ENCODE results near the gene CBX2. TPM values are rescaled to one million over a fixed set of nuclear protein-coding genes. Genes with fewer than 3 reads are reported as not detected.
A peak's percentile ranks its signal among the peaks of the same experiment; 100 is the strongest.

The CBX2 gene
- total RNA-seq, 2 experiments from 2014 or later, result 16.2 to 16.5 TPM

- ChIA-PET CTCF (interaction anchor here (0.7 to 2.2 kb wide), 6 partner anchors 9 to 53 kb away, joined by 3 to 10 read pairs (median 4); partner anchors contain the start of gene CBX4), POLR2A (no interaction called here)
- DNase-seq, result no peak
- Mint-ChIP-seq H3K27me3 (ENCODE audit: low read depth) (peaks cover 48% of the 10 kb centered on the region), H3K9me3 (ENCODE audit: insufficient read depth) (no peaks in the 10 kb centered on the region), H3K27ac (peak overlapping the region; percentile 57), H3K36me3 (ENCODE audit: low read depth) (peaks cover 11% of the 10 kb centered on the region), H3K4me3 (peak overlapping the region; percentile 36), H3K4me1 (ENCODE audit: low read depth) (peaks cover 52% of the 10 kb centered on the region)
- no peak for ATAC-seq
These were observed 21.8 kb downstream of the CBX2 start for GRCh38 chr17:79799538-79800324.

- ChIA-PET POLR2A (interaction anchor here (1.6 kb wide), 1 partner anchor 18 kb away, joined by 3 read pairs; no protein-coding TSS in a partner anchor), CTCF (interaction anchor here (1.1 to 1.9 kb wide), 7 partner anchors 8 to 54 kb away, joined by 3 to 8 read pairs (median 3); partner anchors contain the start of gene CBX4)
- ATAC-seq, result no peak
- peak; percentile 63 for DNase-seq
- Mint-ChIP-seq H3K9me3 (ENCODE audit: insufficient read depth) (no peaks in the 10 kb centered on the region), H3K4me3 (peak overlapping the region; percentile 32), H3K4me1 (ENCODE audit: low read depth) (peaks cover 60% of the 10 kb centered on the region), H3K27me3 (ENCODE audit: low read depth) (peaks cover 56% of the 10 kb centered on the region), H3K27ac (no peak overlapping the region), H3K36me3 (ENCODE audit: low read depth) (peaks cover 11% of the 10 kb centered on the region)
These were observed 22.6 kb downstream of the CBX2 start for GRCh38 chr17:79800325-79801155.

GRCh38 chr17:79801156-79802038 is 23.4 kb downstream of the CBX2 start:
- ChIA-PET CTCF (interaction anchor here (1.1 to 1.9 kb wide), 5 partner anchors 12 to 55 kb away, joined by 3 to 8 read pairs (median 4); partner anchors contain the start of gene CBX4), POLR2A (interaction anchor here (0.6 to 1.6 kb wide), 3 partner anchors 12 to 37 kb away, joined by 3 read pairs; no protein-coding TSS in a partner anchor)
- Mint-ChIP-seq H3K9me3 (ENCODE audit: insufficient read depth) (no peaks in the 10 kb centered on the region), H3K4me1 (ENCODE audit: low read depth) (peaks cover 56% of the 10 kb centered on the region), H3K27ac (no peak overlapping the region), H3K36me3 (ENCODE audit: low read depth) (peaks cover 6% of the 10 kb centered on the region), H3K4me3 (no peak overlapping the region), H3K27me3 (ENCODE audit: low read depth) (peaks cover 62% of the 10 kb centered on the region)
- ATAC-seq, result no peak
- no peak for DNase-seq

GRCh38 chr17:79802039-79802735 is 24.2 kb downstream of the CBX2 start:
- ChIA-PET POLR2A (interaction anchor here (0.6 to 1.6 kb wide), 3 partner anchors 11 to 37 kb away, joined by 3 read pairs; no protein-coding TSS in a partner anchor), CTCF (interaction anchor here (1.4 to 1.8 kb wide), 2 partner anchors 38 to 40 kb away, joined by 3 to 8 read pairs; partner anchors contain the start of gene CBX4)
- Mint-ChIP-seq H3K4me1 (ENCODE audit: low read depth) (peaks cover 57% of the 10 kb centered on the region), H3K36me3 (ENCODE audit: low read depth) (peaks cover 6% of the 10 kb centered on the region), H3K9me3 (ENCODE audit: insufficient read depth) (no peaks in the 10 kb centered on the region), H3K27me3 (ENCODE audit: low read depth) (peaks cover 70% of the 10 kb centered on the region), H3K4me3 (no peak overlapping the region), H3K27ac (no peak overlapping the region)
- DNase-seq, result no peak
- ATAC-seq, result no peak

GRCh38 chr17:79802736-79803420 is 24.9 kb downstream of the CBX2 start:
- H3K27ac Mint-ChIP-seq, result no peak overlapping the region
- H3K9me3 Mint-ChIP-seq (ENCODE audit: insufficient read depth), result no peaks in the 10 kb centered on the region
- ChIA-PET CTCF (interaction anchor here (1.2 to 10.5 kb wide), 3 partner anchors 10 to 39 kb away, joined by 4 to 94 read pairs (median 8); partner anchors contain the start of gene CBX4), POLR2A (interaction anchor here (2.8 kb wide), 1 partner anchor 37 kb away, joined by 13 read pairs; the partner anchor contains the start of gene CBX4)
- H3K27me3 Mint-ChIP-seq (ENCODE audit: low read depth), result peaks cover 76% of the 10 kb centered on the region
- no peak overlapping the region for H3K4me3 Mint-ChIP-seq
- peaks cover 57% of the 10 kb centered on the region for H3K4me1 Mint-ChIP-seq (ENCODE audit: low read depth)
- ATAC-seq (no peak), DNase-seq (no peak)
- peaks cover 6% of the 10 kb centered on the region for H3K36me3 Mint-ChIP-seq (ENCODE audit: low read depth)

GRCh38 chr17:79803421-79803996 is 25.6 kb downstream of the CBX2 start:
- ChIA-PET POLR2A (interaction anchor here (2.8 kb wide), 1 partner anchor 37 kb away, joined by 13 read pairs; the partner anchor contains the start of gene CBX4), CTCF (interaction anchor here (1.2 to 10.5 kb wide), 4 partner anchors 9 to 57 kb away, joined by 4 to 94 read pairs (median 21); partner anchors contain the start of gene CBX4)
- ATAC-seq, result no peak
- no peak for DNase-seq
- H3K27ac Mint-ChIP-seq, result peak overlapping the region; percentile 39
- H3K4me1 Mint-ChIP-seq (ENCODE audit: low read depth), result peaks cover 55% of the 10 kb centered on the region
- peaks cover 80% of the 10 kb centered on the region for H3K27me3 Mint-ChIP-seq (ENCODE audit: low read depth)
- peaks cover 6% of the 10 kb centered on the region for H3K36me3 Mint-ChIP-seq (ENCODE audit: low read depth)
- no peaks in the 10 kb centered on the region for H3K9me3 Mint-ChIP-seq (ENCODE audit: insufficient read depth)
- peak overlapping the region; percentile 31 for H3K4me3 Mint-ChIP-seq

GRCh38 chr17:79803997-79804855 is 26.3 kb downstream of the CBX2 start:
- ATAC-seq (peak; percentile 43), DNase-seq (peak; percentile 67)
- Mint-ChIP-seq H3K4me1 (ENCODE audit: low read depth) (peaks cover 56% of the 10 kb centered on the region), H3K36me3 (ENCODE audit: low read depth) (peaks cover 6% of the 10 kb centered on the region), H3K9me3 (ENCODE audit: insufficient read depth) (no peaks in the 10 kb centered on the region), H3K27me3 (ENCODE audit: low read depth) (peaks cover 80% of the 10 kb centered on the region), H3K4me3 (peak overlapping the region; percentile 63), H3K27ac (peak overlapping the region; percentile 73)
- ChIA-PET CTCF (interaction anchor here (1.0 to 10.5 kb wide), 6 partner anchors 8 to 166 kb away, joined by 3 to 94 read pairs (median 7); partner anchors contain the start of gene CBX4), POLR2A (interaction anchor here (0.6 to 2.8 kb wide), 5 partner anchors 8 to 361 kb away, joined by 3 to 13 read pairs (median 4); partner anchors contain the start of gene CBX4)

- Mint-ChIP-seq H3K9me3 (ENCODE audit: insufficient read depth) (no peaks in the 10 kb centered on the region), H3K27me3 (ENCODE audit: low read depth) (peaks cover 76% of the 10 kb centered on the region), H3K36me3 (ENCODE audit: low read depth) (peaks cover 3% of the 10 kb centered on the region), H3K4me3 (peak overlapping the region; percentile 63), H3K4me1 (ENCODE audit: low read depth) (peaks cover 52% of the 10 kb centered on the region), H3K27ac (peak overlapping the region; percentile 73)
- CTCF ChIA-PET, result interaction anchor here (1.0 to 10.5 kb wide), 6 partner anchors 8 to 165 kb away, joined by 3 to 94 read pairs (median 7); partner anchors contain the start of genes CBX4 and CBX8
- ATAC-seq (no peak), DNase-seq (no peak)
- POLR2A ChIA-PET, result interaction anchor here (0.6 to 2.8 kb wide), 4 partner anchors 8 to 35 kb away, joined by 3 to 13 read pairs (median 4); partner anchors contain the start of genes CBX4 and CBX8
These were observed 27.1 kb downstream of the CBX2 start for GRCh38 chr17:79804856-79805696.
